ENCODE measurements around the gene RGMA.

DNA sequence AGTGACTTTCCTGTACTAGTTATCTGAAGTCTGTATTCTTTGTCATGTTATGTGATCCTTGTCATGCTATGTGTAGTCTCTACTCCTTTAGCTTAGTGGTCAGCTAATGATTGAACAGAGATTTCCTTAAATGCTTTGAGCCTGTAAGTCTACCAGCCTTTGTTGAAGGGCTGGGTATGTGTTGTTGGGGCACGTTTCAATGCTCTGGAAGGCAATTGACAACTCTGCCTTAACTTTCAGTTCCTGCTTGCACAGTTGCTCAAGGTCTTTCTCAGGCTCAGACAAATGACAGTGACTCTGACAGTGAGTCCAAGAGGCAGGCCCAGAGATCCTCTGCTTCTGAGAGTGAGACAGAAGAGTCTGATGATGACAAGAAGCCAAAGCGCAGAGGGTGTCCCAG lies 99.5 kb downstream of the RGMA start:
- TF ChIP-seq, protein P1, sequence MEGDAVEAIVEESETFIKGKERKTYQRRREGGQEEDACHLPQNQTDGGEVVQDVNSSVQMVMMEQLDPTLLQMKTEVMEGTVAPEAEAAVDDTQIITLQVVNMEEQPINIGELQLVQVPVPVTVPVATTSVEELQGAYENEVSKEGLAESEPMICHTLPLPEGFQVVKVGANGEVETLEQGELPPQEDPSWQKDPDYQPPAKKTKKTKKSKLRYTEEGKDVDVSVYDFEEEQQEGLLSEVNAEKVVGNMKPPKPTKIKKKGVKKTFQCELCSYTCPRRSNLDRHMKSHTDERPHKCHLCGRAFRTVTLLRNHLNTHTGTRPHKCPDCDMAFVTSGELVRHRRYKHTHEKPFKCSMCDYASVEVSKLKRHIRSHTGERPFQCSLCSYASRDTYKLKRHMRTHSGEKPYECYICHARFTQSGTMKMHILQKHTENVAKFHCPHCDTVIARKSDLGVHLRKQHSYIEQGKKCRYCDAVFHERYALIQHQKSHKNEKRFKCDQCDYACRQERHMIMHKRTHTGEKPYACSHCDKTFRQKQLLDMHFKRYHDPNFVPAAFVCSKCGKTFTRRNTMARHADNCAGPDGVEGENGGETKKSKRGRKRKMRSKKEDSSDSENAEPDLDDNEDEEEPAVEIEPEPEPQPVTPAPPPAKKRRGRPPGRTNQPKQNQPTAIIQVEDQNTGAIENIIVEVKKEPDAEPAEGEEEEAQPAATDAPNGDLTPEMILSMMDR (conservative IDR thresholded peaks at IDR 0.05 in 1 of 2, IDR thresholded peaks at IDR 0.05 in 1 of 2; ENCODE audit: low read depth in 1 of 2, low read length in 2 of 2), result no peak
- TF ChIP-seq EZH2 (IDR thresholded peaks at IDR 0.05; ENCODE audit: low read length, missing control alignments), result no peak
